C4-2B (cell line): Measurements from ENCODE around the gene CMTM7.

Source experiments
- ZFX ChIP-seq: fragments of 450-650 bp; IDR thresholded peaks from 2 replicates; pipeline ENCODE4 v1.6.1; 2017
- TF ChIP-seq, protein P1 (sequence below): fragments of 450-650 bp; conservative IDR thresholded peaks from 2 replicates; pipeline ENCODE4 v1.5.1; 2017; ENCODE audit warnings: mild to moderate bottlenecking

GRCh38 chr3:32484436-32484835, 92.8 kb downstream of the CMTM7 start:
- TF ChIP-seq, protein P1, sequence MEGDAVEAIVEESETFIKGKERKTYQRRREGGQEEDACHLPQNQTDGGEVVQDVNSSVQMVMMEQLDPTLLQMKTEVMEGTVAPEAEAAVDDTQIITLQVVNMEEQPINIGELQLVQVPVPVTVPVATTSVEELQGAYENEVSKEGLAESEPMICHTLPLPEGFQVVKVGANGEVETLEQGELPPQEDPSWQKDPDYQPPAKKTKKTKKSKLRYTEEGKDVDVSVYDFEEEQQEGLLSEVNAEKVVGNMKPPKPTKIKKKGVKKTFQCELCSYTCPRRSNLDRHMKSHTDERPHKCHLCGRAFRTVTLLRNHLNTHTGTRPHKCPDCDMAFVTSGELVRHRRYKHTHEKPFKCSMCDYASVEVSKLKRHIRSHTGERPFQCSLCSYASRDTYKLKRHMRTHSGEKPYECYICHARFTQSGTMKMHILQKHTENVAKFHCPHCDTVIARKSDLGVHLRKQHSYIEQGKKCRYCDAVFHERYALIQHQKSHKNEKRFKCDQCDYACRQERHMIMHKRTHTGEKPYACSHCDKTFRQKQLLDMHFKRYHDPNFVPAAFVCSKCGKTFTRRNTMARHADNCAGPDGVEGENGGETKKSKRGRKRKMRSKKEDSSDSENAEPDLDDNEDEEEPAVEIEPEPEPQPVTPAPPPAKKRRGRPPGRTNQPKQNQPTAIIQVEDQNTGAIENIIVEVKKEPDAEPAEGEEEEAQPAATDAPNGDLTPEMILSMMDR, result no peak
- no peak for TF ChIP-seq ZFX
